ENCODE results near the gene RSAD2.

DNA sequence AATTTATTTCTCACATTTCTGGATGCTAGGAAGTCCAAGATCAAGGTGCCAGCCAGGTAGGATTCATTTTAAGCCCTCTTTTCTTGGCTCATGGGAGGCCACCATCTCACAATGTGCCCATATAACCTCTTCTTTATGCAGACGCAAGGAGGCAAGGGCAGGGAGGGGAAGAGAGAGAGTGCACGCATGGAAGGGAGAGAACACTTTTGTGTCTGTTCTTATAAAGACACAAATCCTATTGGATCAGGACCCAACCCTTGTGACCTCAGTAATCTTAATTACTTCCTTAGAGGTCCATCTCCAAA lies 44.3 kb upstream of the RSAD2 start:
- TF ChIP-seq, protein P1, sequence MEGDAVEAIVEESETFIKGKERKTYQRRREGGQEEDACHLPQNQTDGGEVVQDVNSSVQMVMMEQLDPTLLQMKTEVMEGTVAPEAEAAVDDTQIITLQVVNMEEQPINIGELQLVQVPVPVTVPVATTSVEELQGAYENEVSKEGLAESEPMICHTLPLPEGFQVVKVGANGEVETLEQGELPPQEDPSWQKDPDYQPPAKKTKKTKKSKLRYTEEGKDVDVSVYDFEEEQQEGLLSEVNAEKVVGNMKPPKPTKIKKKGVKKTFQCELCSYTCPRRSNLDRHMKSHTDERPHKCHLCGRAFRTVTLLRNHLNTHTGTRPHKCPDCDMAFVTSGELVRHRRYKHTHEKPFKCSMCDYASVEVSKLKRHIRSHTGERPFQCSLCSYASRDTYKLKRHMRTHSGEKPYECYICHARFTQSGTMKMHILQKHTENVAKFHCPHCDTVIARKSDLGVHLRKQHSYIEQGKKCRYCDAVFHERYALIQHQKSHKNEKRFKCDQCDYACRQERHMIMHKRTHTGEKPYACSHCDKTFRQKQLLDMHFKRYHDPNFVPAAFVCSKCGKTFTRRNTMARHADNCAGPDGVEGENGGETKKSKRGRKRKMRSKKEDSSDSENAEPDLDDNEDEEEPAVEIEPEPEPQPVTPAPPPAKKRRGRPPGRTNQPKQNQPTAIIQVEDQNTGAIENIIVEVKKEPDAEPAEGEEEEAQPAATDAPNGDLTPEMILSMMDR (IDR thresholded peaks at IDR 0.05; ENCODE audit: poor library complexity, severe bottlenecking), result no peak
- TF ChIP-seq SMC3 (conservative IDR thresholded peaks at IDR 0.05; ENCODE audit: poor library complexity) (no peak), TAF1 (IDR thresholded peaks at IDR 0.05; ENCODE audit: low read depth) (no peak), EZH2 (IDR thresholded peaks at IDR 0.05; ENCODE audit: borderline replicate concordance, insufficient read depth, low read length, poor library complexity, severe bottlenecking) (no peak), POLR2AphosphoS5 (IDR thresholded peaks at IDR 0.05) (no peak), EP300 (conservative IDR thresholded peaks at IDR 0.05; ENCODE audit: poor library complexity, severe bottlenecking) (no peak), RAD21 (conservative IDR thresholded peaks at IDR 0.05) (no peak), MXI1 (conservative IDR thresholded peaks at IDR 0.05; ENCODE audit: poor library complexity, severe bottlenecking) (no peak)
- TF ChIP-seq, protein P2, sequence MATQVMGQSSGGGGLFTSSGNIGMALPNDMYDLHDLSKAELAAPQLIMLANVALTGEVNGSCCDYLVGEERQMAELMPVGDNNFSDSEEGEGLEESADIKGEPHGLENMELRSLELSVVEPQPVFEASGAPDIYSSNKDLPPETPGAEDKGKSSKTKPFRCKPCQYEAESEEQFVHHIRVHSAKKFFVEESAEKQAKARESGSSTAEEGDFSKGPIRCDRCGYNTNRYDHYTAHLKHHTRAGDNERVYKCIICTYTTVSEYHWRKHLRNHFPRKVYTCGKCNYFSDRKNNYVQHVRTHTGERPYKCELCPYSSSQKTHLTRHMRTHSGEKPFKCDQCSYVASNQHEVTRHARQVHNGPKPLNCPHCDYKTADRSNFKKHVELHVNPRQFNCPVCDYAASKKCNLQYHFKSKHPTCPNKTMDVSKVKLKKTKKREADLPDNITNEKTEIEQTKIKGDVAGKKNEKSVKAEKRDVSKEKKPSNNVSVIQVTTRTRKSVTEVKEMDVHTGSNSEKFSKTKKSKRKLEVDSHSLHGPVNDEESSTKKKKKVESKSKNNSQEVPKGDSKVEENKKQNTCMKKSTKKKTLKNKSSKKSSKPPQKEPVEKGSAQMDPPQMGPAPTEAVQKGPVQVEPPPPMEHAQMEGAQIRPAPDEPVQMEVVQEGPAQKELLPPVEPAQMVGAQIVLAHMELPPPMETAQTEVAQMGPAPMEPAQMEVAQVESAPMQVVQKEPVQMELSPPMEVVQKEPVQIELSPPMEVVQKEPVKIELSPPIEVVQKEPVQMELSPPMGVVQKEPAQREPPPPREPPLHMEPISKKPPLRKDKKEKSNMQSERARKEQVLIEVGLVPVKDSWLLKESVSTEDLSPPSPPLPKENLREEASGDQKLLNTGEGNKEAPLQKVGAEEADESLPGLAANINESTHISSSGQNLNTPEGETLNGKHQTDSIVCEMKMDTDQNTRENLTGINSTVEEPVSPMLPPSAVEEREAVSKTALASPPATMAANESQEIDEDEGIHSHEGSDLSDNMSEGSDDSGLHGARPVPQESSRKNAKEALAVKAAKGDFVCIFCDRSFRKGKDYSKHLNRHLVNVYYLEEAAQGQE (IDR thresholded peaks at IDR 0.05; ENCODE audit: borderline replicate concordance), result no peak

All from neural cell (in vitro differentiated cells).